Loucy (cell line): ENCODE measurements around the gene ZMYND15.

Experiments
- CTCF ChIP-seq: fragments of 200-600 bp; sonication (generic); conservative IDR thresholded peaks from 2 replicates; pipeline ENCODE4 v1.5.1; 2014; ENCODE audit warnings: mild to moderate bottlenecking, antibody characterized with exemption, low read length
- EZH2phosphoT487 ChIP-seq: fragments of 200-600 bp; IDR thresholded peaks from 2 replicates; pipeline ENCODE4 v1.6.1; 2018; ENCODE audit warnings: antibody characterized with exemption, mild to moderate bottlenecking, moderate library complexity, borderline replicate concordance

- TF ChIP-seq CTCF, result no peak
- TF ChIP-seq EZH2phosphoT487, result no peak
Measured at GRCh38 chr17:4786106-4786511, 46.5 kb downstream of the ZMYND15 start, which contains the start of gene VMO1.
